ENCODE results near the gene PROK1. TPM values are rescaled to one million over a fixed set of nuclear protein-coding genes. Genes with fewer than 3 reads are reported as not detected.
A peak's percentile ranks its signal among the peaks of the same experiment; 100 is the strongest.

The PROK1 gene
- total and polyA plus RNA-seq, 11 donors = 0.07 to 3.4 (median 0.40) TPM; not detected in 4

DNA sequence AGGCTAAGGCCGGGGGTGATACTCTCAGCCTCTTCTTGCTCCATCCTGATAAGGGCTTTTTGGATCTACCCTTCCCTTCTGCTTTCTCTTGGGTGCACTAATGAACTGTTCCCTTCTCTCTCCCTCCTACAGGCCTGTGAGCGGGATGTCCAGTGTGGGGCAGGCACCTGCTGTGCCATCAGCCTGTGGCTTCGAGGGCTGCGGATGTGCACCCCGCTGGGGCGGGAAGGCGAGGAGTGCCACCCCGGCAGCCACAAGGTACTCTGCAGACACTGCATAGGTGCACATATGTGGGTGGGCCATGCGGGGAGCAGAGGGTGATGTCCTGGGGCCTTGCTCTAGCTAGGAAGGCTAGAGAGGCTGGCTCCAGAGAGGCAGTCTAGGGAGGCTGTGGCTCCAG, 2.9 kb downstream of the PROK1 start:
- peaks cover 0 to 20% (median 0%) of the 10 kb centered on the region in 9 donors for H3K27me3 ChIP-seq
- no peak for TF ChIP-seq POLR2A (IDR thresholded peaks at IDR 0.05)
- H3K4me3 ChIP-seq = no peak overlapping the region
- DNase-seq (no peak), ATAC-seq (no peak)
- H3K27ac ChIP-seq = no peak overlapping the region
- no peaks in the 10 kb centered on the region for H3K4me1 ChIP-seq
- H3K9me3 ChIP-seq = no peaks in the 10 kb centered on the region
- no peaks in the 10 kb centered on the region for H3K36me3 ChIP-seq
- intact Hi-C loops (cut with DNase I) = loop anchor here in 1 of 10 donors (5.0 kb wide), 1 partner anchor 37 kb away; no protein-coding TSS in a partner anchor
- WGBS, 4 donors = 86 to 89% (median 88%) methylated on average over 8 to 9 of the region's 9 CpGs

DNA sequence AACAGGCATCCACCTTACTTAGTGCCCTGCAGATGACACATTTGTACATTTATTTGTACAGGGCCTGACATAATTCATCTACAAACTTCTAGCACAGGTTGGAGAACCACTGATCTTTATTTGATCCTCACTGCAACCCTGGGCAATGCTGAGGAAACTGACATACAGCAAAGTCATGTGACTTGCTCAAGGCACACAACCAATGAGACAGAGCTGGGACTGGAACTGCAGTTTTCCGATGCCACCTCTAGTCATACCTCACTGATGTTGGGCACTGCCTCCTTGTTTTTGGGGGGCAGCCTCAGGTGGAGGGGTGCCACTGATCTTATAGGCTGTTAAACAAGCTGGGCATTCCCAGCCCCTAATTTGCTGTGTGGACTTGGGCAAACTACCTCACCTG, 3.4 kb downstream of the PROK1 start:
- Histone ChIP-seq H3K27me3 (peaks cover 0 to 20% (median 0%) of the 10 kb centered on the region in 9 donors), H3K9me3 (no peaks in the 10 kb centered on the region), H3K4me3 (no peak overlapping the region), H3K27ac (no peak overlapping the region), H3K36me3 (no peaks in the 10 kb centered on the region), H3K4me1 (no peaks in the 10 kb centered on the region)
- 71 to 92% (median 83%) methylated on average over 1 of the region's 1 CpG; no CpG with 5 or more reads in 1 of the 4 donors for WGBS, 4 donors
- ATAC-seq (no peak), DNase-seq (no peak)
- no peak for TF ChIP-seq POLR2A (IDR thresholded peaks at IDR 0.05)
- TF ChIP-seq CTCF (IDR thresholded peaks at IDR 0.05) = no peak
- intact Hi-C loops (cut with DNase I) = loop anchor here in 1 of 10 donors (5.0 kb wide), 1 partner anchor 37 kb away; no protein-coding TSS in a partner anchor

DNA sequence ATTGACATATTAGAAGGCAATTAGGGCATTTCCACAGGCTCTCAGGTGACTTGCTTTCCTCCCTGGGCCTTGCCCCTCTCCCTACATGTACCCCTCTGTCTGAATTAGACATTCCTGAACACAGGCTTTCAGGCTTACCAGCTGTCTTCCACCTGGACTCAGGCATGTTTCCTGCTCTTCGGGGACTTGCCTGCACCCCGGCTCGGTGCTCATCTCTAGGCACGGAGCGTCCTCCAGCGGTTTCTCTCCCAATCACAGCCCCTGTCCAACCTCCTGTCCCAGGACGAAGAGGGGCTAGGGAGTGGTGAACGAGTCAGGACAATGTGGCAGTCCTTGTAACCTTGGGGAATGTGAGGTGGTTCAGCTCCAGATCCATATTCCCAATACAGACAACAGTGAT, 4.2 kb downstream of the PROK1 start:
- 53 to 70% (median 62%) methylated on average over 8 of the region's 8 CpGs for WGBS, 4 donors
- H3K4me1 ChIP-seq = no peaks in the 10 kb centered on the region
- TF ChIP-seq POLR2A (IDR thresholded peaks at IDR 0.05) = no peak
- no peak for TF ChIP-seq CTCF (IDR thresholded peaks at IDR 0.05)
- H3K4me3 ChIP-seq = no peak overlapping the region
- H3K36me3 ChIP-seq = no peaks in the 10 kb centered on the region
- ATAC-seq (peak in 1 of 4 donors; percentile 41), DNase-seq (no peak)
- intact Hi-C loops (cut with DNase I) = loop anchor here in 1 of 10 donors (5.0 kb wide), 1 partner anchor 143 kb away; no protein-coding TSS in a partner anchor
- H3K27ac ChIP-seq = no peak overlapping the region
- H3K9me3 ChIP-seq = no peaks in the 10 kb centered on the region
- peaks cover 0 to 15% (median 0%) of the 10 kb centered on the region in 9 donors for H3K27me3 ChIP-seq

GRCh38 chr1:110457206-110457605, 6.3 kb downstream of the PROK1 start:
- no peaks in the 10 kb centered on the region for H3K4me1 ChIP-seq
- no peak overlapping the region for H3K27ac ChIP-seq
- TF ChIP-seq POLR2A (IDR thresholded peaks at IDR 0.05) (no peak), CTCF (IDR thresholded peaks at IDR 0.05) (no peak)
- WGBS, 4 donors = 80 to 88% (median 83%) methylated on average over 5 of the region's 5 CpGs
- intact Hi-C loops (cut with DNase I) = loop anchor here in 2 of 10 donors (2.0 to 5.0 kb wide), 2 partner anchors 144 to 145 kb away; no protein-coding TSS in a partner anchor
- H3K36me3 ChIP-seq = no peaks in the 10 kb centered on the region
- H3K27me3 ChIP-seq = peaks cover 0 to 8% (median 0%) of the 10 kb centered on the region in 9 donors
- ATAC-seq (no peak), DNase-seq (no peak)
- H3K4me3 ChIP-seq = no peak overlapping the region
- H3K9me3 ChIP-seq = no peaks in the 10 kb centered on the region

Data from heart left ventricle (tissue), 16 donors.